HL-60 (cell line): ENCODE results near the gene TSPEAR.

Experiments
- GABPA ChIP-seq: IDR thresholded peaks from 2 replicates; pipeline ENCODE4 v1.6.1; 2012; ENCODE audit warnings: low read depth
- SPI1 ChIP-seq: IDR thresholded peaks from 2 replicates; pipeline ENCODE4 v1.6.1; 2012; ENCODE audit warnings: low read depth, mild to moderate bottlenecking, borderline replicate concordance
- TF ChIP-seq, protein P1 (sequence below): IDR thresholded peaks from one replicate; pipeline ENCODE4 v1.5.1; 2011; ENCODE audit warnings: low read length, control low read depth, inconsistent platforms; ENCODE audit not compliant: insufficient read depth

DNA sequence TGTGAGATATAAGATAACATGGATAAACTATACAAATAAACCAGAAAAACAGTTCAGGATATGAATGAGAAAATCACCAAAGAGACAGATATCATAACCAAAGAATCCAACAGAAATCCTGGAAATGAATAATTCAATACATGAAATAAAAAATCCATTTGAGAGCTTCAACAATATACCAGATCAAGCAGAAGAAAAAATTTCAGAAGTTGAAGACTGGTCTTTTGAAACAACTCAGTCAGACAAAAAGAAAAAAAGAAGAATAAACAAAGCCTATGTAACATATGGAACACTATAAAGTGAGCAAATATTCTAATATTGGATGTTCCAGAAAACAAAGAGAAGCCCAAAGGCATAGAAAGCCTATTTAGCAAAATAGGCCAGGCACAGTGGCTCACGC, 39.5 kb downstream of the TSPEAR start:
- no peak for TF ChIP-seq GABPA
- TF ChIP-seq, protein P1, sequence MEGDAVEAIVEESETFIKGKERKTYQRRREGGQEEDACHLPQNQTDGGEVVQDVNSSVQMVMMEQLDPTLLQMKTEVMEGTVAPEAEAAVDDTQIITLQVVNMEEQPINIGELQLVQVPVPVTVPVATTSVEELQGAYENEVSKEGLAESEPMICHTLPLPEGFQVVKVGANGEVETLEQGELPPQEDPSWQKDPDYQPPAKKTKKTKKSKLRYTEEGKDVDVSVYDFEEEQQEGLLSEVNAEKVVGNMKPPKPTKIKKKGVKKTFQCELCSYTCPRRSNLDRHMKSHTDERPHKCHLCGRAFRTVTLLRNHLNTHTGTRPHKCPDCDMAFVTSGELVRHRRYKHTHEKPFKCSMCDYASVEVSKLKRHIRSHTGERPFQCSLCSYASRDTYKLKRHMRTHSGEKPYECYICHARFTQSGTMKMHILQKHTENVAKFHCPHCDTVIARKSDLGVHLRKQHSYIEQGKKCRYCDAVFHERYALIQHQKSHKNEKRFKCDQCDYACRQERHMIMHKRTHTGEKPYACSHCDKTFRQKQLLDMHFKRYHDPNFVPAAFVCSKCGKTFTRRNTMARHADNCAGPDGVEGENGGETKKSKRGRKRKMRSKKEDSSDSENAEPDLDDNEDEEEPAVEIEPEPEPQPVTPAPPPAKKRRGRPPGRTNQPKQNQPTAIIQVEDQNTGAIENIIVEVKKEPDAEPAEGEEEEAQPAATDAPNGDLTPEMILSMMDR = no peak
- TF ChIP-seq SPI1 = no peak
